ENCODE results near the gene ARAP1.

ARAP1 gene

GRCh38 chr11:72775288-72776110 is 23.3 kb upstream of the ARAP1 start:
- Histone ChIP-seq H3F3A (ENCODE audit: low read depth) (no peaks in the 10 kb centered on the region), H3K4me2 (ENCODE audit: low read depth, low read length, poor library complexity, severe bottlenecking) (no peak overlapping the region), H3K79me2 (ENCODE audit: insufficient read depth, low read length) (no peaks in the 10 kb centered on the region), H3K4me3 (ENCODE audit: low read length, poor library complexity, severe bottlenecking) (no peak overlapping the region), H4K20me1 (ENCODE audit: insufficient read depth, low read length, poor library complexity, severe bottlenecking) (no peaks in the 10 kb centered on the region), H3K9ac (ENCODE audit: low read depth, low read length, poor library complexity, severe bottlenecking) (no peak overlapping the region), H2AFZ (ENCODE audit: low read length) (no peak overlapping the region), H3K36me3 (ENCODE audit: insufficient read depth, low read length) (no peaks in the 10 kb centered on the region), H3K4me1 (ENCODE audit: insufficient read depth, low read length, poor library complexity, severe bottlenecking) (peaks cover 33% of the 10 kb centered on the region), H3K9me2 (replicated peaks; ENCODE audit: low read depth, low read length) (no peaks in the 10 kb centered on the region), H3K9me3 (ENCODE audit: insufficient read depth, low read depth, low read length) (no peaks in the 10 kb centered on the region), H3K27me3 (ENCODE audit: insufficient read depth, low read length, poor library complexity, severe bottlenecking) (no peaks in the 10 kb centered on the region)
- no peak for TF ChIP-seq EZH2phosphoT487 (IDR thresholded peaks at IDR 0.05; ENCODE audit: borderline replicate concordance)
- TF ChIP-seq CTCF (conservative IDR thresholded peaks at IDR 0.05; ENCODE audit: low read length): no peak

- no peaks in the 10 kb centered on the region for H3K36me3 ChIP-seq (ENCODE audit: insufficient read depth, low read length)
- no peak overlapping the region for H3K4me2 ChIP-seq (ENCODE audit: low read depth, low read length, poor library complexity, severe bottlenecking)
- H2AFZ ChIP-seq (ENCODE audit: low read length): no peak overlapping the region
- H3K9ac ChIP-seq (ENCODE audit: low read depth, low read length, poor library complexity, severe bottlenecking): no peak overlapping the region
- H3K9me2 ChIP-seq (replicated peaks; ENCODE audit: low read depth, low read length): no peaks in the 10 kb centered on the region
- no peak overlapping the region for H3K4me3 ChIP-seq (ENCODE audit: low read length, poor library complexity, severe bottlenecking)
- no peaks in the 10 kb centered on the region for H3K27me3 ChIP-seq (ENCODE audit: insufficient read depth, low read length, poor library complexity, severe bottlenecking)
- no peaks in the 10 kb centered on the region for H3K9me3 ChIP-seq (ENCODE audit: insufficient read depth, low read depth, low read length)
- no peaks in the 10 kb centered on the region for H3K79me2 ChIP-seq (ENCODE audit: insufficient read depth, low read length)
- H3K4me1 ChIP-seq (ENCODE audit: insufficient read depth, low read length, poor library complexity, severe bottlenecking): peaks cover 33% of the 10 kb centered on the region
- no peaks in the 10 kb centered on the region for H4K20me1 ChIP-seq (ENCODE audit: insufficient read depth, low read length, poor library complexity, severe bottlenecking)
- H3F3A ChIP-seq (ENCODE audit: low read depth): no peaks in the 10 kb centered on the region
- TF ChIP-seq EZH2phosphoT487 (IDR thresholded peaks at IDR 0.05; ENCODE audit: borderline replicate concordance): no peak
- TF ChIP-seq CTCF (conservative IDR thresholded peaks at IDR 0.05; ENCODE audit: low read length): no peak
Observed at GRCh38 chr11:72774499-72774898, 22.3 kb upstream of the ARAP1 start.

GRCh38 chr11:72773696-72774095 is 21.5 kb upstream of the ARAP1 start:
- Histone ChIP-seq H3K4me3 (ENCODE audit: low read length, poor library complexity, severe bottlenecking) (no peak overlapping the region), H3K79me2 (ENCODE audit: insufficient read depth, low read length) (no peaks in the 10 kb centered on the region), H3K9me3 (ENCODE audit: insufficient read depth, low read depth, low read length) (no peaks in the 10 kb centered on the region), H3K36me3 (ENCODE audit: insufficient read depth, low read length) (no peaks in the 10 kb centered on the region), H4K20me1 (ENCODE audit: insufficient read depth, low read length, poor library complexity, severe bottlenecking) (no peaks in the 10 kb centered on the region), H3K27me3 (ENCODE audit: insufficient read depth, low read length, poor library complexity, severe bottlenecking) (no peaks in the 10 kb centered on the region), H2AFZ (ENCODE audit: low read length) (no peak overlapping the region), H3K9me2 (replicated peaks; ENCODE audit: low read depth, low read length) (no peaks in the 10 kb centered on the region), H3K4me1 (ENCODE audit: insufficient read depth, low read length, poor library complexity, severe bottlenecking) (peaks cover 33% of the 10 kb centered on the region), H3K4me2 (ENCODE audit: low read depth, low read length, poor library complexity, severe bottlenecking) (no peak overlapping the region), H3F3A (ENCODE audit: low read depth) (no peaks in the 10 kb centered on the region), H3K9ac (ENCODE audit: low read depth, low read length, poor library complexity, severe bottlenecking) (no peak overlapping the region)
- no peak for TF ChIP-seq EZH2phosphoT487 (IDR thresholded peaks at IDR 0.05; ENCODE audit: borderline replicate concordance)
- TF ChIP-seq CTCF (conservative IDR thresholded peaks at IDR 0.05; ENCODE audit: low read length): no peak

All from Loucy (cell line).